ENCODE results near the gene FBXL5. TPM values are rescaled to one million over a fixed set of nuclear protein-coding genes. Genes with fewer than 3 reads are reported as not detected.
A peak's percentile ranks its signal among the peaks of the same experiment; 100 is the strongest.
"Not testable (repeated sequence)": the region's sequence is repeated elsewhere in the genome, so short reads cannot be mapped to it uniquely, and the experiment has no call there.

The FBXL5 gene
- total RNA-seq, 3 donors from 2014 or later, result 20.5 to 22.7 (median 22.6) TPM

DNA sequence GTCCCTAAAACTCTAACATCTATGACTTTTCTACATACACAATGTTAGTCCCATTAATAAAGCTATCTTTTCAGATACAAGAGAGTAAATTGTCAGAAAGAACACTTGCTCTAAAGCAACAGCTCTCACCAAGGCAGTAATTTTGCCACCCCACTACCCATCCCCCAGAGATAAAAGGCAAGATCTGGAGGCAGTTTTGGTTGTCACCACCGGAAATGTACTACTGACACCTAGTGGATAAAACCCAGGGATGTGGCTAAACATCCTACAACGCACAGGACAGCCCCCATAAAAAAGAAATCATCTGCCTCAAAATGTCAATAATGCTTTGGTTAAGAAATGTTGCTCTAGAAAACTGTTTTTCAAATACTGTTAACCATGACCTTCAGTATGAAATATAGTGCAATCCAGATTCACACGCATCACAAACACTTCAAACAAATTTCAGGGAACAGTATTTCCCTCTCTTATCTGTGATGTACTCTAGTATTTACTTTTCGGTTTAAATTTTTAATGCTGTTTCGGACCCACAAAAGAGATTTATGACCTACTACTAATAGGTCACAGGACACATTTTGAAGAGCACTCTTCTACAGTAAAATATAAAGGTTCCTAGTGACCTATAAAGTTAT, 5.1 kb downstream of the FBXL5 start:
- H3K27me3 Mint-ChIP-seq (ENCODE audit: low read depth), result no peaks in the 10 kb centered on the region
- H3K4me1 Mint-ChIP-seq (ENCODE audit: low read depth), result peaks cover 64% of the 10 kb centered on the region
- peak overlapping the region; percentile 2 for H3K4me3 Mint-ChIP-seq
- DNase-seq (peak; percentile 41), ATAC-seq (peak; percentile 67 to 72)
- no peaks in the 10 kb centered on the region for H3K9me3 Mint-ChIP-seq
- no peaks in the 10 kb centered on the region for H3K36me3 Mint-ChIP-seq (ENCODE audit: insufficient read depth)

DNA sequence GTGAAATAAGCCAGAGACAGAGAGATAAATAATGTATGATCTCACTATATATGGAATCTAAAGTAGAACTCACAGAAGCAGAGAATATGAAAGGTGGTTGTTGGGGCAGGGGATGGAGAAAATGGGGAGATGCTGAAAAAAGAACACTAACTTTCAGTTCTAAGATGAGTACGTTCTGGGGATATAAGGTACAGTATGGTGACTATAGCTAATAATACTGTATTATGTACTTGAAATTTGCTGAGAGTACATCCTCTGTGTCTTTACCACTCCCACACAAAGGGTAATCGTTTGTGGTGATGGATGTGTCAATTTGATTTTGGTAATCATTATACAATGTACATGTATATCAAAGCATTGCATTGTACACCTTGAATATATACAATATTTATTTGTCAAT, 6.6 kb downstream of the FBXL5 start:
- Mint-ChIP-seq H3K27me3 (ENCODE audit: low read depth) (no peaks in the 10 kb centered on the region), H3K9me3 (no peaks in the 10 kb centered on the region), H3K4me3 (no peak overlapping the region), H3K4me1 (ENCODE audit: low read depth) (peaks cover 64% of the 10 kb centered on the region), H3K36me3 (ENCODE audit: insufficient read depth) (no peaks in the 10 kb centered on the region)
- DNase-seq (no peak), ATAC-seq (no peak)

DNA sequence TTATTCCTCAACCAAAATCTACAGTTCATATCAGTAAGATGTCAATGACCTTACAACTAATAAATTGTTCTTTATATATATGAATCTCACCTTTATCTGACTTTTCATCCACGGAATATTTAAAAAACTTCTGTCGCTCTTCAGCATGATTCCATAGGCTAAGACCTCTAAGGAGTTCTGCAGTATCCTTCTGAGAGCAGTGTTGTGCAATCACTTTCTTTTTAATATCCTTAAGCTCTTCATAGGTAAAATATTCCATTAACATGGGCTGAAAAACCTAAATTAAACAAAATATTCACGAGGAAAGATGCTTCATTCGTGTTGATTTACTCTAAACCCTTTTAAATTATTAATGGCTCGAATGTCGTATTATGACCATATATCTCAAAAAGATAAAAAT, 16.7 kb downstream of the FBXL5 start:
- Mint-ChIP-seq H3K4me3 (no peak overlapping the region), H3K4me1 (ENCODE audit: low read depth) (peaks cover 8% of the 10 kb centered on the region), H3K27me3 (ENCODE audit: low read depth) (no peaks in the 10 kb centered on the region), H3K9me3 (no peaks in the 10 kb centered on the region), H3K36me3 (ENCODE audit: insufficient read depth) (peaks cover 25% of the 10 kb centered on the region)
- ATAC-seq, result no peak
- no peak for DNase-seq

DNA sequence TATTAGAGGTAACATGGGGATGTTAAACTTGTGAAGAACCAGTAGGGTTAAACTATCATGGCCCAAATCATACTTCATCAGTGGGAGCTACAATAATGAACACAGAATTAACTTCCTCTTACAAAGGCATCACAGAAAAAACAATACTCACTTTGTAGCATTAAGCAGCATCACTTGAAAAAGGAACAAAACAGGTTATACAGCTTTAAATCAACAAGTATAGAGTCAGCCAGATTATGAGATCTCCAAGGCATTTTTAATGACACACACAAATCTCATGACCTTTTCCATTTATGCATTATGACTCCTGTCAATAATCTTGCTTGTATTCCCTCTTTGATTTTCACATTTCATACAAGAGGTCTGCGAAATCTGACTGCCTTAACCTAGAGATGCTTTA, 18.3 kb downstream of the FBXL5 start:
- Mint-ChIP-seq H3K36me3 (ENCODE audit: insufficient read depth) (peaks cover 33% of the 10 kb centered on the region), H3K4me1 (ENCODE audit: low read depth) (peaks cover 3% of the 10 kb centered on the region), H3K9me3 (no peaks in the 10 kb centered on the region), H3K4me3 (no peak overlapping the region), H3K27me3 (ENCODE audit: low read depth) (no peaks in the 10 kb centered on the region)
- ATAC-seq, result no peak
- DNase-seq, result no peak

DNA sequence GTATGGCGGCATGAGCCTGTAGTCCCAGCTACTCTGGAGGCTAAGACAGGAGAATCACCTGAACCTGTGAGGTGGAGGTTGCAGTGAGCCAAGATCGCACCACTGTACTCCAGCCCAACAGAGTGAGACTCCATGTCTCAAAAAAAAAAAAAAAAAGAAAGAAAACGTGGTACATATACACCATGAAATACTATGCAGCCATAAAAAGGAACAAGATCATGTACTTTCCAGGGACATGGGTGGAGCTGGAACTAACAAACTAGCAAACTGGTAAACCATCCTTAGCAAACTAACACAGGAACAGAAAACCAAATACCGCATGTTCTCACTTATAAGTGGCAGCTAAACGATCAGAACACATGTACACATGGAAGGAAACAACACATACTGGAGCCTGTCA, 37.8 kb downstream of the FBXL5 start:
- not testable (repeated sequence) for DNase-seq; H3K4me3 Mint-ChIP-seq; ATAC-seq; H3K27me3 Mint-ChIP-seq (ENCODE audit: low read depth)
- H3K4me1 Mint-ChIP-seq (ENCODE audit: low read depth), result peaks cover 25% of the 10 kb centered on the region
- H3K36me3 Mint-ChIP-seq (ENCODE audit: insufficient read depth), result peaks cover 57% of the 10 kb centered on the region
- H3K9me3 Mint-ChIP-seq, result peaks cover 20% of the 10 kb centered on the region

DNA sequence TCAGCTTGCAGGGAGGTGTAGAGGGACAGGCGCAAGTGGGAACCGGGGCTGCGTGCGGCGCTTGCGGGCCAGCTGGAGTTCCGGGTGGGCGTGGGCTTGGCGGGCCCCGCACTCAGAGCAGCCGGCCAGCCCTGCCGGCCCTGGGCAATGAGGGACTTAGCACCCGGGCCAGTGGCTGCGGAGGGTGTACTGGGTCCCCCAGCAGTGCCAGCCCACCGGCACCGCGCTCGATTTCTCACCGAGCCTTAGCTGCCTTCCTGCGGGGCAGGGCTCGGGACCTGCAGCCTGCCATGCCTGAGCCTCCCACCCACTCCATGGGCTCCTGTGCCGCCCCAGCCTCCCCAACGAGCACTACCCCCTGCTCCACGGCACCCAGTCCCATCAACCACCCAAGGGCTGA, 40.3 kb downstream of the FBXL5 start:
- H3K4me3 Mint-ChIP-seq; H3K27me3 Mint-ChIP-seq (ENCODE audit: low read depth); DNase-seq; ATAC-seq: not testable (repeated sequence)
- peaks cover 46% of the 10 kb centered on the region for H3K36me3 Mint-ChIP-seq (ENCODE audit: insufficient read depth)
- H3K9me3 Mint-ChIP-seq, result peaks cover 16% of the 10 kb centered on the region
- H3K4me1 Mint-ChIP-seq (ENCODE audit: low read depth), result peaks cover 23% of the 10 kb centered on the region

DNA sequence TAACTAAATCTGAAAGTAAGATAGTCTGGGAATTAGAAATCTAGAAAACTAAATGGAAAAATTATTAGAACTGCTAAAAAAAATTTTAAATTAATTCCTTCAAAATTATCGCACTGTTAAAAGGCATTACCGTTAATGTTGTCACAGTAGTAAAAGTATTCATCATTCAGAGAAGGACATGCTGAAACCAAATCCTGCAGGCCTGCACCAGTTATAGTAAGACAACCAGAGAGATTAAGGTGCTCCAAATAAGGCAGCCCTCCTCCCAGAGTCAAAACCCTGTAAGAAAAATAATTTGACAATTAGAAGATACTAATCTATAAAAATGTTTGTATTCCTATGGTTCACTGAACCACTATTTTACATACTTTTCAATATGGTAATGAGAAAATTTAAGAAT, 43.0 kb downstream of the FBXL5 start:
- H3K27me3 Mint-ChIP-seq (ENCODE audit: low read depth), result no peaks in the 10 kb centered on the region
- DNase-seq (no peak), ATAC-seq (no peak)
- H3K36me3 Mint-ChIP-seq (ENCODE audit: insufficient read depth), result peaks cover 33% of the 10 kb centered on the region
- H3K4me1 Mint-ChIP-seq (ENCODE audit: low read depth), result peaks cover 22% of the 10 kb centered on the region
- H3K9me3 Mint-ChIP-seq, result peaks cover 5% of the 10 kb centered on the region
- H3K4me3 Mint-ChIP-seq, result no peak overlapping the region

DNA sequence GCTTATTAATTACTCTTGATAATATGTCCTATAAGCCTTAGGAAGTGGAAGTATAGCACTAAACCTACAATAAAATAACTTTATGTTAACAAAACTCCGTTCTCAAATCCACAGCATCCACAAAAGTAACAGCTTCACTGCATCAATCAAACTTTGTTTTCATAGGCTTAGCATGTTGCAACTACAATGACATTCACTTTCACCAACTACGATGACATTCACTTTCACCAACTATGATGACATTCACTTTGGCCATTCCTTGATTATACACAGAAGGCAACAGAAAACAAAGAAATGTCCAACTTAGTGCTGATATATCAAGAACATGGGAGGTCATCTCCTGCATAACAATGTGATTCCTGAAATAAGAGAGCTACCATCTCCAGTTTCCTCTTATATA, 44.3 kb downstream of the FBXL5 start:
- Mint-ChIP-seq H3K4me3 (no peak overlapping the region), H3K4me1 (ENCODE audit: low read depth) (peaks cover 18% of the 10 kb centered on the region), H3K36me3 (ENCODE audit: insufficient read depth) (peaks cover 27% of the 10 kb centered on the region), H3K9me3 (peaks cover 5% of the 10 kb centered on the region), H3K27me3 (ENCODE audit: low read depth) (no peaks in the 10 kb centered on the region)
- DNase-seq (no peak), ATAC-seq (no peak)

DNA sequence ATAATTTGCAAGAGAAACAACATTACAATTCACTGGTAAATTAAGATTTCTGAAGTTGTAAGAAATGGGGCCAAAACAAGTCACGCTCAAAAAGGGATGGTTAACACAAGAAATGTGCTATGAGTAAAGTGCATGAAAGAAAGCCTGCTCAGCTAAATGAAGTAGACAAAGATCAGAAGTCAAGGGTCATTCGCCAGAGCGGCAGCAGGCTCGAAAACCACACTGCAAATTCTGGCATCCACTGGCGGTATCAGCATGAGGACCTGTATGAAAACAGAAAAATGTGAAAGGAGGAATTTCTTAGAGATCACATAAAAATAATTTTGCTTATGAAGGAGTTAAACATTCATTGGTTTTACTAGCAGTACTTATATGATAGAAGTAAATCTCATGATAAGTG, 49.6 kb downstream of the FBXL5 start:
- Mint-ChIP-seq H3K27me3 (ENCODE audit: low read depth) (no peaks in the 10 kb centered on the region), H3K9me3 (no peaks in the 10 kb centered on the region), H3K36me3 (ENCODE audit: insufficient read depth) (peaks cover 42% of the 10 kb centered on the region), H3K4me3 (no peak overlapping the region), H3K4me1 (ENCODE audit: low read depth) (peaks cover 6% of the 10 kb centered on the region)
- DNase-seq, result no peak
- ATAC-seq, result no peak

DNA sequence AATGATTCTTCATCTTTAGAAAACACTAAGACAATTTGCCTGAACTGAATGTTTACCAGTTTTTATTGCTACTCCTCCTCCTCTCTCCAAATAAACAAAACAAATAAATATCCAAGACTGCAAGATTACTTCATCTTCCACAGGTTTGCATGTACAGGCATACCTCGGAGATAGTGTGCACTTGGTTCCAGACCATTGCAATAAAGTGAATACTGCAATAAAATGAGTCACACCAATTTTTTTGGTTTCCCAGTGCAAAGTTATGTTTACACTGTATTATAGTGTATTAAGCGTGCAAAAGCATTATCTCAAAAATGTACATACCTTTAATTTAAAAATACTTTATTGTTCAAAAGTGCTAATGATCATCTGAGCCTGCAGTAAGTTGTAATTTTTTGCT, 53.3 kb downstream of the FBXL5 start:
- H3K4me1 Mint-ChIP-seq (ENCODE audit: low read depth), result peaks cover 2% of the 10 kb centered on the region
- H3K9me3 Mint-ChIP-seq, result no peaks in the 10 kb centered on the region
- ATAC-seq (no peak), DNase-seq (no peak)
- no peaks in the 10 kb centered on the region for H3K27me3 Mint-ChIP-seq (ENCODE audit: low read depth)
- H3K36me3 Mint-ChIP-seq (ENCODE audit: insufficient read depth), result peaks cover 41% of the 10 kb centered on the region
- no peak overlapping the region for H3K4me3 Mint-ChIP-seq

DNA sequence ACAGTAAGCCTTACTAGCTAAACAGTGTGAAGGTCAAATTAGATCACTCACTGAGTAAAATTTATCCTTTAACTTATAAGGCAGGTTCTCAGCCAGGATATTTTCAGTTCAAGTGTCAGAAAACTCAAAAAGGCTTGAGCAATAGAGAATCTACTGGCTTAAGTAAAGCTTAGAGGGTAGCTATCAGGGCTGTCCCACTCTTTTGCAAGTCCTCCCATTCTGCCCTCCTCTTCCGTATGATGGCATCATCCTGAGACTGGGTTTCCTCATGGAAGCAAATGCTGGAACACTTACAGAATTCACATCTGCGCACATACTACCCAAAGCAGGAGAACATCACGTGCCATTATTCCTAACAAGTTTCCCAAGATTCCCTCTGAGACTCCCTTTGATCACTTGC, 55.0 kb downstream of the FBXL5 start:
- no peak for DNase-seq
- peaks cover 36% of the 10 kb centered on the region for H3K36me3 Mint-ChIP-seq (ENCODE audit: insufficient read depth)

DNA sequence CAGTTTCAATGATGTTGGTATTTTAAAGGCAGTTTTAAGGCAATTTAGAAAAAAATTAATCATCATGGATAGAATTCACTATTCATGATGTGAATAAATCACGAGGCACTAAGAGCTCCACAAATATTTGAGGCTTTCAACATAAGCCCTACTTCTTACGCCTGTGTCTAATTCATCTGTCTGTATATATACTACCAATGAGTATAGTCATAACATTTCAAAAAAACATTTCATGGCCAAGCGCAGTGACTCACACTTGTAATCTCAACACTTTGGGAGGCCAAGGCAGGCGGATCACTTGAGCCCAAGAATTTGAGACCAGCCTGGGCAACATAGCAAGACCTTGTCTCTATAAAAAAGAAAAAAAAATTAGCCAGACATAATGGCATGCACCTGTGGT, 56.5 kb downstream of the FBXL5 start:
- no peaks in the 10 kb centered on the region for H3K9me3 Mint-ChIP-seq

More for the DNA sequence above, 55.0 kb downstream of the FBXL5 start:
- H3K4me1 Mint-ChIP-seq (ENCODE audit: low read depth), result peaks cover 2% of the 10 kb centered on the region
- H3K9me3 Mint-ChIP-seq, result no peaks in the 10 kb centered on the region
- H3K27me3 Mint-ChIP-seq (ENCODE audit: low read depth), result no peaks in the 10 kb centered on the region
- H3K4me3 Mint-ChIP-seq, result no peak overlapping the region
- no peak for ATAC-seq

DNA sequence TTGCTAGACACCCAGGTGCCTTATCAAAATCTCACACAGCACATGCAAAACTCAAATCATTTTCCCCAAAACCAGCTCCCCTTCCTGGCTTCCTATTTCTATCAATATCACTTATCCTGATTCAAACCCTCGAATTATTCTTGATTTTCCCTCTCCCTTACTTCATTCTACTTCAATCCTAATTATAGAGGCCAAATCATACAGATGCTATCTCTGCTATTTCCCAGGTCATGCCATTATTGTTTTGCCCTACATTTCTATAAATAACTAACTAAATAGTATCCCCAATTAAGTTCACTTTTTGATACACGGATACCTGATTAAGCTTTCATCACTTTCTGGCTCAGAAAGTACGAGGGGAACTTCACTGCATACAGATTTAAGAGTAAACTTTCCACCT, 62.4 kb downstream of the FBXL5 start:
- ATAC-seq, result no peak
- Mint-ChIP-seq H3K36me3 (ENCODE audit: insufficient read depth) (peaks cover 6% of the 10 kb centered on the region), H3K9me3 (no peaks in the 10 kb centered on the region), H3K4me3 (no peak overlapping the region), H3K27me3 (ENCODE audit: low read depth) (no peaks in the 10 kb centered on the region), H3K4me1 (ENCODE audit: low read depth) (no peaks in the 10 kb centered on the region)
- DNase-seq, result no peak

More for the DNA sequence above, 56.5 kb downstream of the FBXL5 start:
- ATAC-seq (no peak), DNase-seq (no peak)
- H3K4me1 Mint-ChIP-seq (ENCODE audit: low read depth), result peaks cover 2% of the 10 kb centered on the region
- H3K4me3 Mint-ChIP-seq, result no peak overlapping the region
- H3K36me3 Mint-ChIP-seq (ENCODE audit: insufficient read depth), result peaks cover 26% of the 10 kb centered on the region
- no peaks in the 10 kb centered on the region for H3K27me3 Mint-ChIP-seq (ENCODE audit: low read depth)

DNA sequence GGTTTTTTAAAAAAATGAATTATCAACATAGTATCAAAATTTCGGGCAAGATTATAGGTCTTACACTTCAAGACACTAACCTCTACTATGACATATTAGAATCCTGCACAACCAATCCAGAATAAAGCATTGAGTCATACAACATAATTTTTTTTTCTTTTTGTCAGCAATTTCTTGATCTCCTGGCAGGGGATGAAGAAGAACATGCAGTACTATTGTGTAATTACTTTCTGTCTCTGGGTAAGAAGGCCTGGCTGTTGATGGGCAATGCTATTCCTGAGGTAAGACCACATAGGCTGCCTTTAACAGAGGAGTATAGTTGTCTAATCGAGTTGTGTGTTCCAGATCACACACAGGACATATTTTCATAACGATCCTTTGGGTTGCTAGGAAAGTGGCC, 67.5 kb downstream of the FBXL5 start:
- H3K27me3 Mint-ChIP-seq (ENCODE audit: low read depth), result no peaks in the 10 kb centered on the region
- ATAC-seq, result no peak
- no peaks in the 10 kb centered on the region for H3K9me3 Mint-ChIP-seq

DNA sequence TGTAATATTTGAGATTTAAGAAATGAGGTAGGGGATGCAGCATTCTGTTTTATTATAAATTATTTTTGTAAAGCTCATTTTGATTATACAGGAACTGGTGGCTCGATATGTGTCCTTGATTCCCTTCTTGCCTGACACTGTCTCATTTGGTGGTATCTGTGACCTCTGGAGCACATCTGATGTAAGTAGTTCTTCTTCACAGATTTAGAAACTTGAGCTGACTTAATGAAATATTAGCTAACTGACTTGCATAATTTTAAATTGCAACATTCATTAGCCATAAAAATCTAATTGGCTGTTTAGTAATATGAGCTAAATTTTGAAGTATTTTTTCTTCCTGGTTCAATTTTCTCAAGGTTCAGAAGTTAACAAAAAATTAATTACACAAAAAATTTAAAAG, 69.1 kb downstream of the FBXL5 start:
- no peaks in the 10 kb centered on the region for H3K9me3 Mint-ChIP-seq
- peaks cover 4% of the 10 kb centered on the region for H3K4me1 Mint-ChIP-seq (ENCODE audit: low read depth)
- H3K27me3 Mint-ChIP-seq (ENCODE audit: low read depth), result no peaks in the 10 kb centered on the region
- DNase-seq (no peak), ATAC-seq (no peak)
- peaks cover 9% of the 10 kb centered on the region for H3K36me3 Mint-ChIP-seq (ENCODE audit: insufficient read depth)
- H3K4me3 Mint-ChIP-seq, result no peak overlapping the region

More for the DNA sequence above, 67.5 kb downstream of the FBXL5 start:
- DNase-seq, result no peak
- Mint-ChIP-seq H3K4me3 (no peak overlapping the region), H3K4me1 (ENCODE audit: low read depth) (peaks cover 4% of the 10 kb centered on the region), H3K36me3 (ENCODE audit: insufficient read depth) (peaks cover 9% of the 10 kb centered on the region)

Measured in activated T-cell treated with anti-CD3 and anti-CD28 coated beads, Interleukin-2, amount 50 U/mL, for 4 hours (primary cell).